Cardiac septum (tissue), 1 donor: ENCODE measurements around the gene RPL3. TPM values are rescaled to one million over a fixed set of nuclear protein-coding genes. Genes with fewer than 3 reads are reported as not detected.

ENCODE experiments used
- DNase-seq: peaks from one replicate; pipeline ENCODE4 v3.0.0-alpha.2; 2020; ENCODE audit warnings: low spot score
- intact Hi-C: fragments of 100-400 bp; cut with DNase I; formaldehyde crosslinking; loops from one replicate; pipeline ENCODE4 v1.14.0; 2022
- total RNA-seq: library from RNA; stranded (reverse); fragmentation: NEBNext Ultra II Directional; extraction: Animal tissue kit (Norgen Biotek cat#: 25700); gene quantifications from one replicate; pipeline ENCODE4 v1.2.1, GENCODE V29; 2021
- donor health status: DM: no; HTN: no; CAD: no.

RPL3 gene
- total RNA-seq, 1 donor from 2014 or later: 317 TPM

GRCh38 chr22:39273950-39274887, 45.2 kb downstream of the RPL3 start:
- DNase-seq: no peak

DNA sequence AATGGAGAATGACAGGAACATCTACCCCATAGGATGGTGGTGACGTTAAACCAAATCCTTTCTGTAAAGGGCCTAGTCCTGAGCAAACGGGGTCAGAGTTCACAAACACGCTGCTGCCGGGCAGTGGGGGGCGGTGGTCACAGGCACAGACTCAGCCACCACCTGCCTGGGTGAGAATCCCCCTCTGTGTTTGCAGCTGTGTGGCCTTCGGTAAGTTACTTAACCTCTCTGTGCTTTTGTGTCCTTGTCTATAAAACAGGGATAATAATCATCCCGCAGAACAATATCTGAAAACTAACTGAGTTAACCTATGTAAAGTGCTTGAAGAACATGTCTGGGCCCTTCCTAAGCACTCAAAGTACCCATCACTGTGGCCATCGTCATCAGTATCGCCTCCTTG, 48.6 kb downstream of the RPL3 start:
- intact Hi-C loops: no loop called here
- DNase-seq: no peak

More at GRCh38 chr22:39273950-39274887, 45.2 kb downstream of the RPL3 start:
- intact Hi-C loops: no loop called here

DNA sequence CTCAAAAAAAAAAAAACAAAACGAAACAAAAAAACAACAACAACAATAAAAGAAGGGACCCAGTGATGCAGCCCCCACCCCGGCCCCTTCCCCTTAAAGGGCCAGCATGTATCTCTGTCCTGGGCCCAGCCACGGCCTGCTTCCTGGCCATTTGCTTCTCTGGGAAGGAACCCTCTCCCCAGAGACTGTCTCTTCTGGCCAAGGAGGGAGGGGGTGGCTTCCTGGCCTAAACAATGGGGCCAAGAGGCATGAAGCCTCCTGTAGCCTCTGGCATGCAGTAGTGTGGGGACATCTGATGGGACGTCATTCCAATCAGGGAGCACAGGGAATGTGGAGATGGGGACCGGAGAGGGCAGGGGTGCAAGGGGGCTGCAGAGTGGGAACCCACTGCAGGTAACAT, 49.1 kb downstream of the RPL3 start:
- DNase-seq: no peak
- intact Hi-C loops: no loop called here

DNA sequence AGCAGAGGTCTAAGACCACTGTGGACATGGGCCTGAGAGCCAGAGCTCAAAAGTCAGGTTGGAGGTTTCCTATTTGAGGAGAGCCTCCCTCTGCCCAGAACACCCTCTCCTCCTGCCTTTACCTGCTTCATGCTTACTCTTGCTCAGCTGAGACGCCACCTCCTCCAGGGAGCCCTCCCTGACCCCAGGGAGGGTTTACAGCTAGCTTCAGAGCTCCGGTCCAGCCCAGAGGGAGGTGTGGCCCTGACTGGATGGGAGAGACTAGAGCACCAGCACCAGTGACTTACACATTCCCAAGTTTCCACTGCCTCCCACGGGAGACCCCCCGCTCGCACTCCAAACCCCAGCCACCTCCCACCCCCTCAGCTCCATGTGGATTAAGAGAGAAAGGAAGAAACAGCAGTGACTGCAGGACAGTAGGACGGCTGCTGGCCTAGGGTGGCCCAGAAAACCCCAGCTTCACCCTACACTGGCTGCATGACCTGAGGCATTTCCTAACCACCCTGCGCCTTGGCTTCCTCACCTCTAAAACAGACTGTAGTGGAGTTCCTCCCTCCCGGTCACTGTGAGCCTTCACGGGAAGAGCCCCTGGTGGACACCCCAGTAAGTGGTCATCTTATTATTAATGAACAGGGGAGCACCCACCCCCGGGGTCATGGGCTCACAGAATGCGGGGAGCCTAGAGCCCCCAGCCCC, 50.2 kb downstream of the RPL3 start:
- DNase-seq: no peak
- intact Hi-C loops: no loop called here

- intact Hi-C loops: no loop called here
- no peak for DNase-seq
These were observed 50.8 kb downstream of the RPL3 start for GRCh38 chr22:39268645-39269044.

DNA sequence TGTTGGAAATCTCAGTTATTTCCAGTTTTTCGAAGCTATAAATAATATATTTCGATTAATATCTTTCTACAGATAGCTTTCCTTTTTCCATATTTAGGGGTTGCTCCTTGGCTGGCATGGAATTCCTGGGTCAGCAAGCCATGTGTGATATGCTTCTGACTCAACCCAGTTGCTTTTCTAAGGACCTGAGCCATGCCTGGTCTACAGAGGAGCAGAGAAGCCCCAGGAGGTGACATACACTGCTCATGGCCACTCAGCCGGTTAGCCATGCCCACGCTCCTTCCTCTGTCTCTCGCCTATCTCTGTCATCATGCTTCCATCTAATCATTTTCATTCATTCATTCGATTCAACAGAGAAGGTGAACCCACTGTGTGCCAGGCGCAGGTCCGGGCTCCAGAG, 51.4 kb downstream of the RPL3 start:
- intact Hi-C loops: no loop called here
- DNase-seq: no peak

DNA sequence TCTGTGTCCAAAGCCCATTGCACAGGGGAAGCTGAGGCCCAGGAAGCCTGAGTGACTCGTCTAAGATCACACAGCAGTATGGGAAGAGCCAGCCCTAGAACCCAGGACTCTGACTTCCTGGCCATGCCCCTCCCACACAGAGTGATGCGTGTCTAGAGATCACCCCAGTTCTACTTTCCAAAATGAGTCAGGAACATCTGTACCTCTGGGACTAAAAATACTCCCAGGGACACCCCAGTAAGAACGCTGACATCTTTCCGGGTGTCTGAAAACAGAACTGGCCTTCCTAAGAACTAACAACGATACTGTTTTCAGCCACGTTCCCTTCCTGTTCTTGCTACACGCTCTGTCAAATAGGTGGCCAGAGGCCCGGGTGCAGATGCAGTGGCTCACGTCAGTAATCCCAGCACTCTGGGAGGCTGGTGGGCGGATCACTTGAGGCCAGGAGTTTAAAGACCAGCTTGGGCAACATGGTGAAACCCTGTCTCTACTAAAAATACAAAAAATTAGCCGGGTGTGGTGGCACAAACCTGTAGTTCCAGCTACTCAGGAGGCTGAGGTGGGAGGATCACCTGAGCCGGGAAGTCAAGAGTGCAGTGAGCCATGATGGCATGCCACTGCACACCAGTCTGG, 52.9 kb downstream of the RPL3 start:
- intact Hi-C loops: no loop called here
- DNase-seq: no peak

GRCh38 chr22:39265143-39265886, 54.1 kb downstream of the RPL3 start:
- intact Hi-C loops: no loop called here
- no peak for DNase-seq

GRCh38 chr22:39264349-39265038, 54.9 kb downstream of the RPL3 start:
- DNase-seq: no peak
- intact Hi-C loops: no loop called here

DNA sequence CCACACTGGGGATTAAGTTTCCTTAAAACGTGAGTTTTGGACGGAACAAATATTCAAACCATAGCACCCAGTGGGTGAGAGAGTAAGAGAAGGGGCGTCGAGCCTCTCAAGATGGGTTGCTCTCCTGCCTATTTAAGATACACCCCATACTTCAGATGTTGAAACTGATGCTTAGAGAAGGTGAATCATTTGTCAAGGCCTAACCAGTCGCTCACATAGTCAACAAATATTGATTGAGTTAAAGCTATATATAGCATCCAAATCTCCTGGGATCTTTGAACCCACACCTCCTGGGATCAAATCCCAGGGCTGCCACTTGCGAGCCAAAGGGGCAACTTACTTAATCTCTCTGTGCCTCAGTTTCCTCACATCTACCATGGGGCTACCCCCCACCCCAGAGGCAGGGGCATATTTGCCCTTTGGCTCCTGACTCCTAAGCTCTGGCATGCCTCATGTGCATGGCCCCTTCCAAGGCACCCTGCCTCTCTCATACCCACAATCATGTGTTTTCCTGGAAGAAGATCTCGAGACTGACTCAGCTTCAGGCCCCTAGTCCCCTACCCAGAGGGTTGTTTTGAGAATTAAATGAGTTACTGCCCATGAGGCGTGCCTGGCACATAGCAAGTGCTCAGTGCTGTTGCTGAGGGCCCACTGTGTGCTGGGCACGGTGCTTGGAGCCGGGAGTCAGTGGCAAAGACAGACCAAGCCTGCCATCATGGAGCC, 55.6 kb downstream of the RPL3 start:
- DNase-seq: no peak
- intact Hi-C loops: no loop called here

Other genes with a start within 250 kb of the RPL3 start
- gene APOBEC3G, start 242.3 kb downstream of the RPL3 start, total RNA-seq: 2.2 TPM
- gene APOBEC3H, start 222.4 kb downstream of the RPL3 start, total RNA-seq: not detected
- gene CBX7, start 166.9 kb downstream of the RPL3 start, total RNA-seq: 89.6 TPM
- gene PDGFB, start 74.6 kb downstream of the RPL3 start, total RNA-seq: 21.2 TPM
- gene SYNGR1, start 30.4 kb upstream of the RPL3 start, total RNA-seq: 41.1 TPM
- gene TAB1, start 80.2 kb upstream of the RPL3 start, total RNA-seq: 20.6 TPM
- 24.1 TPM for gene MGAT3, start 137.4 kb upstream of the RPL3 start, total RNA-seq
- gene MIEF1, start 182.7 kb upstream of the RPL3 start, total RNA-seq: 19.4 TPM
- gene ATF4, start 200.9 kb upstream of the RPL3 start, total RNA-seq: 177 TPM
- gene RPS19BP1, start 213.1 kb upstream of the RPL3 start, total RNA-seq: 43.7 TPM